Calu3 (cell line): ENCODE results near the gene HS6ST2. TPM values are rescaled to one million over a fixed set of nuclear protein-coding genes. Genes with fewer than 3 reads are reported as not detected.

Source experiments
- BruUV-seq: library from RNA; stranded (reverse); fragments of 400-500 nt; replicated peaks from 2 replicates; lab custom pipeline; 2021; lab: Mats Ljungman, UMichigan
- CTCF ChIA-PET: fragments of 300-600 bp; sonication (Branson Sonifier 250); formaldehyde crosslinking; loops from one replicate; lab custom pipeline; 2022; ENCODE audit warnings: antibody characterized with exemption; lab: Charles Lee
- DNase-seq: peaks from one replicate; pipeline ENCODE4 v3.0.0; 2022
- H3K27ac Mint-ChIP-seq: one replicate; pipeline ENCODE4 v1.8.0; 2022; ENCODE audit warnings: mixed read lengths; ENCODE audit not compliant: unreplicated experiment
- H3K27me3 Mint-ChIP-seq: one replicate; pipeline ENCODE4 v1.8.0; 2022; ENCODE audit warnings: mixed read lengths; ENCODE audit not compliant: unreplicated experiment
- H3K36me3 Mint-ChIP-seq: one replicate; pipeline ENCODE4 v1.8.0; 2022; ENCODE audit warnings: mild to moderate bottlenecking, moderate library complexity, mixed read lengths; ENCODE audit not compliant: insufficient read depth, unreplicated experiment
- H3K4me1 Mint-ChIP-seq: one replicate; pipeline ENCODE4 v1.8.0; 2022; ENCODE audit warnings: mild to moderate bottlenecking, low read depth, mixed read lengths; ENCODE audit not compliant: unreplicated experiment
- H3K4me3 Mint-ChIP-seq: one replicate; pipeline ENCODE4 v1.8.0; 2022; ENCODE audit warnings: mild to moderate bottlenecking, low read depth, moderate library complexity, mixed read lengths; ENCODE audit not compliant: unreplicated experiment
- H3K9me3 Mint-ChIP-seq: one replicate; pipeline ENCODE4 v1.8.0; 2022; ENCODE audit warnings: low read depth, mixed read lengths; ENCODE audit not compliant: unreplicated experiment
- CTCF ChIP-seq: fragments of 200-600 bp; IDR thresholded peaks from one replicate; pipeline ENCODE4 v1.8.0; 2022; ENCODE audit warnings: antibody characterized with exemption; ENCODE audit not compliant: unreplicated experiment
- intact Hi-C: fragments of 100-400 bp; cut with micrococcal nuclease; formaldehyde crosslinking; loops from one replicate; pipeline ENCODE4 v1.10.0; 2022; ENCODE audit not compliant: unreplicated experiment
- total RNA-seq: library from RNA; stranded (reverse); gene quantifications from 2 replicates; pipeline ENCODE4 v1.2.3, GENCODE V29; 2022

Gene HS6ST2
- total RNA-seq, 1 experiment from 2014 or later = 40.7 TPM

GRCh38 chrX:132741689-132742088 is 216.7 kb downstream of the HS6ST2 start:
- Mint-ChIP-seq H3K27me3 (no peaks in the 10 kb centered on the region), H3K4me3 (no peak overlapping the region), H3K36me3 (no peaks in the 10 kb centered on the region), H3K9me3 (no peaks in the 10 kb centered on the region), H3K27ac (no peak overlapping the region), H3K4me1 (peaks cover 13% of the 10 kb centered on the region)
- intact Hi-C loops = loop anchor here (5.0 kb wide), 1 partner anchor 216 kb away; the partner anchor contains the start of gene HS6ST2
- CTCF ChIA-PET = interaction anchor here (0.6 kb wide), 1 partner anchor 11 kb away, joined by 5 read pairs; no protein-coding TSS in a partner anchor
- no peak for TF ChIP-seq CTCF
- no peak for DNase-seq
- BruUV-seq = no TSS peak

GRCh38 chrX:132740316-132741123 is 217.9 kb downstream of the HS6ST2 start:
- H3K4me1 Mint-ChIP-seq = peaks cover 13% of the 10 kb centered on the region
- H3K4me3 Mint-ChIP-seq = no peak overlapping the region
- intact Hi-C loops = loop anchor here (5.0 kb wide), 1 partner anchor 217 kb away; the partner anchor contains the start of gene HS6ST2
- H3K9me3 Mint-ChIP-seq = no peaks in the 10 kb centered on the region
- H3K27me3 Mint-ChIP-seq = no peaks in the 10 kb centered on the region
- BruUV-seq = no TSS peak
- no peaks in the 10 kb centered on the region for H3K36me3 Mint-ChIP-seq
- H3K27ac Mint-ChIP-seq = no peak overlapping the region
- CTCF ChIA-PET = interaction anchor here (0.6 kb wide), 1 partner anchor 287 kb away, joined by 4 read pairs; no protein-coding TSS in a partner anchor
- TF ChIP-seq CTCF = peak; percentile 75
- no peak for DNase-seq

- CTCF ChIA-PET = interaction anchor here (1.4 kb wide), 1 partner anchor 103 kb away, joined by 4 read pairs; no protein-coding TSS in a partner anchor
- no peak for DNase-seq
- no peak for TF ChIP-seq CTCF
- H3K27me3 Mint-ChIP-seq = no peaks in the 10 kb centered on the region
- no peak overlapping the region for H3K4me3 Mint-ChIP-seq
- intact Hi-C loops = loop anchor here (5.0 kb wide), 1 partner anchor 118 kb away; no protein-coding TSS in a partner anchor
- no peaks in the 10 kb centered on the region for H3K36me3 Mint-ChIP-seq
- H3K27ac Mint-ChIP-seq = no peak overlapping the region
- no TSS peak for BruUV-seq
- H3K9me3 Mint-ChIP-seq = no peaks in the 10 kb centered on the region
- H3K4me1 Mint-ChIP-seq = peaks cover 13% of the 10 kb centered on the region
Observed at GRCh38 chrX:132738951-132739350, 219.5 kb downstream of the HS6ST2 start.

- no peak for TF ChIP-seq CTCF
- H3K4me3 Mint-ChIP-seq = no peak overlapping the region
- H3K9me3 Mint-ChIP-seq = no peaks in the 10 kb centered on the region
- H3K4me1 Mint-ChIP-seq = peaks cover 13% of the 10 kb centered on the region
- H3K27me3 Mint-ChIP-seq = no peaks in the 10 kb centered on the region
- DNase-seq = peak; percentile 30
- CTCF ChIA-PET = interaction anchor here (0.6 to 1.4 kb wide), 3 partner anchors 13 to 230 kb away, joined by 3 to 7 read pairs (median 4); no protein-coding TSS in a partner anchor
- H3K36me3 Mint-ChIP-seq = no peaks in the 10 kb centered on the region
- BruUV-seq = no TSS peak
- no peak overlapping the region for H3K27ac Mint-ChIP-seq
- intact Hi-C loops = loop anchor here (5.0 kb wide), 1 partner anchor 120 kb away; no protein-coding TSS in a partner anchor
Observed at GRCh38 chrX:132737743-132738142, 220.7 kb downstream of the HS6ST2 start.
